HG02970 (cell line): ENCODE data around the gene RERE.

Experiments used
- ATAC-seq: cut with Tn5 transposase; IDR thresholded peaks from one replicate; pipeline ENCODE4 v1.9.1; 2021; ENCODE audit warnings: mild to moderate bottlenecking, moderate library complexity, moderate number of reproducible peaks; ENCODE audit not compliant: unreplicated experiment, low FRiP score

The RERE gene

GRCh38 chr1:8677782-8678181, 139.7 kb downstream of the RERE start:
- ATAC-seq = no peak

DNA sequence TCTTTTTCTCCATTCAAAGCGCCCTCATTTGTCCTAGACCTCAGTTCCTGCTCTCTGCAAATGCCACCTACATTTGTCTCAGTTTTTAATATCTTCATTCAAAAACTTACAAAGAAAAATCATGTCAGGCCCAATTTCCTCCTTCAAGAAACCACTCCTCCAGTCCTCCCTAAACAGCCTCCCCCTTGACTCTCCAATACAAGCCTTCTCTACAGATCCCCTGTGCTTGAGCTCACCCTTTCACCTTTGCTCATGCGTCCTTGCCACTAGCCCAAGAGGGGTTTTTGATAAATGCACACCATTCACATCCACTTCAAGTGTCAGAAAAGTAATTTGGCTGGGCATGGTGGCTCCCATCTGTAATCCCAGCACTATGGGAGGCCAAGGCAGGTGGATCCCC, 140.6 kb downstream of the RERE start:
- ATAC-seq = no peak

GRCh38 chr1:8676072-8676471, 141.4 kb downstream of the RERE start:
- no peak for ATAC-seq

- ATAC-seq = no peak
Measured at GRCh38 chr1:8674912-8675311, 142.5 kb downstream of the RERE start.

- no peak for ATAC-seq
Measured at GRCh38 chr1:8674481-8674880, 143.0 kb downstream of the RERE start.

DNA sequence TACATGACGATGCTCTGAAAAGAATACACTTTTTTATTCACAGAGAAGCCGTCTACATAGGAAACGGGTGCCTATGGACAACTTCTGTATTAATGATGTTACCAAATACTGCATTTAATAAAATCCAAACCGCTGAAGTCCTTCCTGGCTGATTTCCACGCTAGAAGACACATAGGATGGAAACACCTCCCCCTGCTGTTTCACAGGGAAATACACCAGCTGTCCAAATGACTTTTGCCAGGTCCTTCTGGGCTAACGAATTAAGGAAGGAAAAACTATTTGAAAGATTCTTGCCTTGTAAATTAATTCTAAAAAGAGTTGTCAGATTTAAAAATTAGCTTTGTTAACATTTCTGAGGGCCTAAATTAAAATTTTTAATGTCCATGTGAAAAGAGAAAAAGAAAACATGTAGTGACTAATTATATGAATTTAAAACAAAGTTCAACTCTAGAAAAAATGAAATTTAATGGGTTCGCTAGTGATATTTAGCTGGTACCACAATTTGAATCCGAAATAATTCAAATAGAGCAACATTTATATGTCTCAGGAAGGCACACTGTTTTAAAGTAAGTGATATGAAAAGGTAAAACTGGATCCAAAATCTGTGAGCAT, 146.0 kb downstream of the RERE start:
- ATAC-seq = no peak

GRCh38 chr1:8670371-8670818, 147.0 kb downstream of the RERE start:
- ATAC-seq = no peak

GRCh38 chr1:8669606-8670335, 147.7 kb downstream of the RERE start:
- no peak for ATAC-seq

DNA sequence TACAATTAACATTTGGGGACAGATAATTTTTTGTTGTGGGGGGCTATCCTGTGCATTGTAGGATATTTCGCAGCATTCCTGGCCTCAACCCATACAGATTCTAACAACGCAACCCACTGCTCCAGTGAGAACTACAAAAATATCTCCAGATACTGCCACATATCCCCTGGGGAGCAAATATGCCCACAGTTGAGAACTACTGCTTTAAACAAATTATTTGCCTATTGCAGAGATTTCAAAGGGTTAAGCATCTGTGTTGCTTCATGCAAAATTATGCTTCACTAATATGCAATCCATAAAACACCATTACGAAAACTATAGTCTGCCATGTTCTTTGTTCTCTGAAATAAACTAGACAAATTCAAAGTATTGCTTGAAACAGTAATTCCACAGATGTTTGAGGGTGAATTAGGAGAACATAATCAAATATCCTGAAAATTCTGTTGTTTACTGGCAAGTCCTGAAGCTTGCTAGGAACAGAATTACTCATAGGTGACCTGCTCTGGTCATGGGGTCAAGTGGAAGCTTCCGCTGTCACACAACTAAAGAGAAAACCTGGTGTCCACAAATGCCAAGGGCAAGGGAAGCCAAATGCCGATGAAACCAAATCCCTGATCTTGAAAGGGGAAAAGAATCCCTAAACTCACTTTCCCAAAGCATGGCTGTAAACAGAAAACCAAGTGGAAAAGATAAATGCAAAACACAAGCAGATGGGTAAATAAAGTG, 149.4 kb downstream of the RERE start:
- ATAC-seq = no peak

- no peak for ATAC-seq
Measured at GRCh38 chr1:8666389-8667167, 150.9 kb downstream of the RERE start.

DNA sequence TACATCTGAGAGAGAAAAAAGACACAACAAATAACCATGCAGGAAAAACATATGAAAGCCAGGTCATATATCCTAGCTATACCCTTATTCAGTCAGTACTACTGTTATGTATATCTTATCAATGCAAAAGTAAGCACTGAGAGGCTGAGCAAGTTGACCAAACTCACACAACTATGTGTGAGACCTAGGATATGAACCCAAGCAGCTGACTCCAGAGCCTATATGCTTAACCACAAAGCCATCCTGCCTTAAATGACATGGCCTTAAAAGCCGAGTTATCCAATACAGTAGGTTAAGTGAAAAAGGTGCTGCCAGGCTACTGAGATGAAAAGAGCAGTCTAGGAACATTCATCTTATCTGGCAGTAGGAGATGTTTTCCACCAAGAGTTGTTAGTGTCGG, 151.6 kb downstream of the RERE start:
- no peak for ATAC-seq

DNA sequence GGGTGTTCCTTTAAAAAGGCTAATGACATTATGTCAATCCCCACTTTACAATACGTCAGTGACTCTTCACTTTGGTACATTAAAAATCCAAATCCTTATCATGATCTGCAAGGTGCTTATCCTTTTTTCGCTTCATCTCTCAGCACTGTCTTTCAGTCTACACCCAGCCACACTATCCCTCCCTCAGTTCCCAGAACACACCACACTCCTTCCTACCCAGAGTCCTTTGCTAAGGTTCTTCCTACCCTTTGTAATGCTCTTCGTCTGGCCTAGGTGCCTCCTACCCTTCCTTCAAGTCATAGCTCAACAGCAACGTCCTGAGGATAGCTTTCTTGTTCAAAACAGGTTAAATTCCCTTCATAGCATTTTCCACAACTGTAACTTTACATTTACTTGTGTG, 152.6 kb downstream of the RERE start:
- ATAC-seq = no peak

DNA sequence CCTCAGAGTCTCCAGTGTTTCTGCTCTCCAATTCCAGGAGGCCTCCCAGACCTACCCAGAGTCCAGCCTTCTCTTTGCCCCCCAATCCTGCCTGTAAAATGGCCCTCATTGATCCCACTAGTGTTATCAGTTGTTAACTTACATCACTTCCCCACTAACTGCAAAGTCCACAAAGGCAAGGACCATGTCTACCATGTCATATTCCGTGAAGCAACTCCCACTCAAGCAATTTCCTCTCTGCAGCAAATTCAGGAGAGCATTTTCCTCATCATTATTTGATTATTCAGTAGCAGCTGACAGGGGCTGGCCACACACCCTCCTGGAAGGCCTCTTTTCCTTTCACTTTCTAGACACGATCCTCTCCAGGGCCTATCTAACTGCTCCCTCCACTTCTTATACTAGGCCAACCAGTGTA, 153.5 kb downstream of the RERE start:
- no peak for ATAC-seq

GRCh38 chr1:8663090-8663802, 154.2 kb downstream of the RERE start:
- ATAC-seq = no peak

DNA sequence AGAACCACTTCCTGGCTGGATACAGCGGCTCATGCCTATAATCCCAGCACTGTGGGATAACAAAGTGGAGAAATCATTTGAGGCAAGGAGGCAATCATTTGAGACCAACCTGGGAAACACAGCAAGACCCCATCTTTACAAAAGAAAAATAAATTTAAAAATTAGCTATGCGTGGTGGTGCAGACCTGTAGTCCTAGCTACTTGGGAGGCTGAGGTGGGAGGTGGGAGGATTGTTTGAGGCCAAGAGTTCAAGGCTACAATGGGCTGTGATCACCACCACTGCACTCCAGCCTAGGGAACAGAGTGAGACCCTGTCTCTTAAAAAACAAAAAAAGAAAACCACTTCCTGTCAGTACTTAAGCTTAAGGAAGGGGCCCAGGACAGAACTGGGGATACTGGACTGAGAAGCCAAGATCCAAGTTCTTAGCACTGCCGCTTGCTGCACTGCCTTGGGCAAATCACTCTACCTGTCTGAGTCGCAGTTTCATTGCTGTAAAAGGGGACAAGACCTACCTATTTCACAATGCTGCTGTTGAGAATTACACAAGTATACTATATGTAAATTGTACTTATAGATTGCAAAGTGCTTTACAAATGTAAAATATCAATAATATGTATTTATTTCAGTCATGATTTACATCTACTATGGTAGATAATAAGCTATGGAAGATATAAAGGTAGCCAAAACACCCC, 154.9 kb downstream of the RERE start:
- no peak for ATAC-seq

DNA sequence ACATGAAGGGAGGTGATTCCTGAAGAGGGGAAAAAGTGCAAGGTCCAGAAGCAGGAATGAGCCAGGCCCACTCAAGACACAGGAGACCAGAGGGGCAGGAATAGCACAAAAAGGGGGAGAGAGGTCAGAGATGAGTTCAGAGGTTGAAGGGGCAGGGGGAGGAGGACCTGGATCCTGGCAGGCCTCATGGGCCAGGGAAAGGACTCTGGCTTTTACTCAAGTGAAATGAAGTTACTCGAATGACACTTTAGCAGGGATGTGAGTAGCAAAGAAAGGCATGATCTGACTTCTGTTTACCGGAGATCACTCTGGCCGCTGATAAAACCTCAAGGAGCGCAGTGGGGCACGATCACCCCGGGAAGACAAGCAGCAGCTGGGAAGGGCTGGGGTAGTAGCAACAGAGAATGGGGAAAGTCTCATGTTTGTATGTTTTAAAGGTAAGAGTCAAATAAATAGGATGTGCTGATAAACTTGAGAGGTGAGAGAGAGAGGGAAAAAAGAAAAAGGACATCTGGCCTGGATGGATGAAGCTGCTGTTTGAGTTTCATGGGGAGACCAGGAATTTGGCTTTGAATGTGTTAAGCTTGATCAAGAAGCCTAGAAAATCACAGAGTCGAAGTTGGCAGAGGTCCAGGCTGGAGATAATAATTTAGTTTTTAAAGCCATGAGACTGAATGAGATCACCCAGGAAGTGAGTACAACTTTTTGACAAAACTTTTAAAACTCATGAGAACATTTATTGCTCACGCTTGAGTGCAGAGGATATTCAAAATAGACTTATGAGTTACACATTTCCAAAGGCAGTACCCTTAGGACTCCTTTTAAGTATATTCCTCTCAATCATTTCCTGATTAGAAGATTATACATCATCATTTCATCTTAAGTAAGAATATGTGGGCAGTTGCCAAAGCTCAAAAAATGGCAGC, 156.0 kb downstream of the RERE start:
- ATAC-seq = no peak

DNA sequence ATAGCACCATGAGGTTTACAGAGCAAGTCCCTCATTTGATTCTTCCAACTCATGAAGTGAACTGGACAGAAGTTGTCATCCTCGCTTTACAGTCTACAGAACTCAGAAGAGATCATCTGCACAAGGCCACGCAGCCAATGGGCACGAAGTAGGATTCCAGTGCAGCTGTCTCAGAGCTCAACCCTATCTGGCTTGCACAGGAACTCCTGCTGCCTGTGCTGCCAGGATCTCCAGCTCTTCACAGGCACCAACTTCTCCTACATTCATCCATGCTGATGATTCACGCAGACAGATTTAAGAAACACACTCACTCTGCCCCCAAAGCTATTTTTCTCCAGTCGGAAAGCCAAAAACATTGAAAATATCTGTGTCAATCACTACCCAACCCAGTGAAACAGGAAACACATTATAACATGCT, 157.0 kb downstream of the RERE start:
- no peak for ATAC-seq

DNA sequence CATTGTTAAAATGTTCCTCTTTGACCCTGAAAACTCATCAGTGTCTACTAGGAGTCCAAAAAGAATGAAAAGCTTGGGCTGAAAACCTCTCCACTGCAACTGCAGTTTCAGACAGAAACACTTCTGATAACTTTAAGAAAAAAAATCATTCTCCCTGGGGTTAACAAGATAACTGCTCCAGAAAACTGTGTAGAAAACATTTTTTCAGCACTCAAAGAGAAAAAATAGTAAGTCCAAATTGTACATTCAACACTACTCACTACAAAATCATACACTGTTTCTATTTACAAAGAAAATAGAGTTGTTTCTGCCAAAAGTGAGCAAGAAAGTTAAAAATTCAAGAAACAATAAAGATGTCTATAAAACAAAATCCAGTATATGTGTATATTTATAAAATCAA, 157.8 kb downstream of the RERE start:
- ATAC-seq = no peak

DNA sequence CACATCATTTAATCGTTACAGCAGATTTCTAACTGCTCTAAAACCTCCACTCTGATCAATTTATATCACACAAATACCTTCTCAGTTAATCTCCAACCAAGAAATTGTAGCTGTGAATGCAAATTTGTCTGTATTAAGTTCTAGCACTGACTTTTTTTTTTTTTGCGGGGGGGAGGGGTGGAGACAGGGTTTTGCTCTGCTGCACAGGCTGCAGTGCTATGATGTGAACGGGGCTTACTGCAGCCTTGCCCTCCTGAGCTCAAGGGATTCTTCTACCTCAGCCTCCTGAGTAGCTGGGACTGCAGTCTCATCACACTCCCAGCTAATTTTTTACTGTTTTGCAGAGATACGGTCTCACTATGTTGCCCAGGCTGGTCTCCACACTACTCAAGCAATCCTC, 163.6 kb downstream of the RERE start:
- ATAC-seq = no peak
